Mucosa of gallbladder (tissue), 1 donor: ENCODE results near the gene NUCB2. TPM values are rescaled to one million over a fixed set of nuclear protein-coding genes. Genes with fewer than 3 reads are reported as not detected.

ENCODE experiments used
- total RNA-seq: library from RNA; stranded (reverse); gene quantifications from one replicate; pipeline ENCODE4 v1.2.1, GENCODE V29; 2021
- donor health status: DM: no; HTN: no; CAD: no.

NUCB2 gene
- total RNA-seq, 1 donor from 2014 or later, result 145 TPM

Other genes starting within 250 kb of the NUCB2 start
- 703 TPM for gene RPS13, start 199.1 kb upstream of the NUCB2 start, total RNA-seq
- 83.7 TPM for gene PIK3C2A, start 68.8 kb upstream of the NUCB2 start, total RNA-seq
- gene NCR3LG1, start 75.1 kb downstream of the NUCB2 start, total RNA-seq, result 8.2 TPM
- 11.9 TPM for gene KCNJ11, start 111.9 kb downstream of the NUCB2 start, total RNA-seq
- 1.3 TPM for gene ABCC8, start 200.1 kb downstream of the NUCB2 start, total RNA-seq